ENCODE measurements around the gene MAN1A2.
"Not testable (repeated sequence)": the region's sequence is repeated elsewhere in the genome, so short reads cannot be mapped to it uniquely, and the experiment has no call there.

Gene MAN1A2

GRCh38 chr1:117367046-117368025 lies at the start of gene MAN1A2:
Gene MAN1A2, plus strand, starts transcription at chr1:117367449. Its CDS starts 735 bp downstream, at chr1:117368184.
- peak; percentile 71 for DNase-seq (ENCODE audit: low read depth)

GRCh38 chr1:117318011-117318410 lies 49.2 kb upstream of the MAN1A2 start:
- no peak for DNase-seq (ENCODE audit: low read depth)

GRCh38 chr1:117318426-117318825 lies 48.8 kb upstream of the MAN1A2 start:
- DNase-seq (ENCODE audit: low read depth), result no peak

GRCh38 chr1:117320515-117320914 lies 46.7 kb upstream of the MAN1A2 start:
- no peak for DNase-seq (ENCODE audit: low read depth)

- DNase-seq (ENCODE audit: low read depth), result no peak
Measured at GRCh38 chr1:117321680-117322609, 45.3 kb upstream of the MAN1A2 start.

GRCh38 chr1:117324357-117324756 lies 42.9 kb upstream of the MAN1A2 start:
- DNase-seq (ENCODE audit: low read depth), result no peak

- DNase-seq (ENCODE audit: low read depth), result not testable (repeated sequence)
Measured at GRCh38 chr1:117326035-117326434, 41.2 kb upstream of the MAN1A2 start.

- DNase-seq (ENCODE audit: low read depth), result no peak
Measured at GRCh38 chr1:117327011-117327410, 40.2 kb upstream of the MAN1A2 start.

GRCh38 chr1:117335376-117336086 lies 31.7 kb upstream of the MAN1A2 start:
- peak; percentile 73 for DNase-seq (ENCODE audit: low read depth)

GRCh38 chr1:117336088-117336817 lies 31.0 kb upstream of the MAN1A2 start:
- no peak for DNase-seq (ENCODE audit: low read depth)

- peak; percentile 90 for DNase-seq (ENCODE audit: low read depth)
Measured at GRCh38 chr1:117339866-117340700, 27.2 kb upstream of the MAN1A2 start.

GRCh38 chr1:117341123-117341522 lies 26.1 kb upstream of the MAN1A2 start:
- no peak for DNase-seq (ENCODE audit: low read depth)

GRCh38 chr1:117342397-117342796 lies 24.9 kb upstream of the MAN1A2 start:
- no peak for DNase-seq (ENCODE audit: low read depth)

GRCh38 chr1:117346206-117346928 lies 20.9 kb upstream of the MAN1A2 start:
- no peak for DNase-seq (ENCODE audit: low read depth)

GRCh38 chr1:117347907-117348306 lies 19.3 kb upstream of the MAN1A2 start:
- no peak for DNase-seq (ENCODE audit: low read depth)

- DNase-seq (ENCODE audit: low read depth), result not testable (repeated sequence)
Measured at GRCh38 chr1:117352695-117353094, 14.6 kb upstream of the MAN1A2 start.

- DNase-seq (ENCODE audit: low read depth), result not testable (repeated sequence)
Measured at GRCh38 chr1:117357833-117358603, 9.2 kb upstream of the MAN1A2 start.

GRCh38 chr1:117358604-117358887 lies 8.7 kb upstream of the MAN1A2 start:
- not testable (repeated sequence) for DNase-seq (ENCODE audit: low read depth)

Data from amniotic epithelial cell (primary cell).